ENCODE results near the gene ZNF12.

ZNF12 gene

GRCh38 chr7:6644728-6645127, 62.0 kb downstream of the ZNF12 start:
- no peak for DNase-seq

DNA sequence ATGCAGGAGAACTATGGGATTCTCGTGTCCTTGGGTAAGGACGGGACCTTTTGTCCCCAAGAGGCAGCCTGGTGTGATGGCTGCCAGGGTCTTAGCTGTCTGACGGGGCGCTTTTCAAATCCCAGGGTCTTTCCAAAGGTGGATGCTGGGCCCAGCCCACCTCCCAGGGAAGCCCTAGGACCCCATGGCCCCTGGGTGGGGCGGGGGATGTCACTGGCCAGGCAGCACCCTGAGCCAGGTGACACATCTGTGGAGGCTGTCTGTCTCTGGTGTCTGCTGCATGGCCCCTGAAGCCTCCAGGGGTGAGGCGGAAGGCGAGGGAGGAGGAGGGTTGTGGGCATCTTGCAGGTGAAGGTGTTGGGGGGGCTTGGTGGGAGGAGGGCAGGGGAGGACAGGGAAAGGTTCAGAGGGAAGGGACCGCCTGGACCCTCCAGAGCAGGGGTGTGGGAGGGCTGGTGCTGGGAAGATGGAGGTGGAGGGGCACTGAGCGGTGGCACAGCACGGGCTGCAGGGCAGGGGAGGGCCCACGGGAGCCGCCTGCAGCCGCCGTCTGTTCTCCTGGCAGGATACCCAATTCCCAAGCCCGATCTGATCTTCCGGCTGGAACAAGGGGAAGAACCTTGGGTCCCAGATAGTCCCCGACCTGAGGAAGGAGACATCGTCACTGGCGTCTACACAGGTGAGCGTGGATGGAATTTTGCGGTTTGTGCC, 62.7 kb downstream of the ZNF12 start:
- DNase-seq = no peak

- DNase-seq = no peak
These were observed 63.7 kb downstream of the ZNF12 start for GRCh38 chr7:6642861-6643640.

DNA sequence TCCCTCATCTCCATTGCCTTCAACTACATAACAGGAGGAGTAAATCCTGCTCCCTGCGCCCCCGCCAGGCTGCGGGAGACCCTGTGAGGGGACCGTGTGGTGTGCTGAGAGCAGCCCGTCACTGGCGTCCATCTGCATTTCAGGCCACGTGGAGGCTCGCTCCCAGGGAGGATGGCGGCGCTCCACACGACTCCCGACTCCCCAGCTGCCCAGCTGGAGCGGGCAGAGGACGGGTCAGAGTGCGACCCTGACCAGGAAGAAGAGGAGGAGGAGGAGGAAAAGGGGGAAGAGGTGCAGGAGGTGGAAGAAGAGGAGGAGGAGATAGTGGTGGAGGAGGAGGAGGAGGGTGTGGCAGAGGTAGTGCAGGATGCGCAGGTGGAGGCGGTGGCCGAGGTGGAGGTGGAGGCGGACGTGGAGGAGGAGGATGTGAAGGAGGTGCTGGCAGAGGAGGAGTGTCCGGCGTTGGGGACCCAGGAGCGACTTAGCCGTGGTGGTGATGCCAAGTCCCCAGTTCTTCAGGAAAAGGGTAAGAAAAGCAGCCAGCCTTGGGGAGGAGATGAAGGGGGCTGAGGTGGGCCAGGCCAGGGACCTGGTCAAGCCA, 64.4 kb downstream of the ZNF12 start:
- no peak for DNase-seq

- DNase-seq = no peak
These were observed 65.3 kb downstream of the ZNF12 start for GRCh38 chr7:6641305-6642035.

DNA sequence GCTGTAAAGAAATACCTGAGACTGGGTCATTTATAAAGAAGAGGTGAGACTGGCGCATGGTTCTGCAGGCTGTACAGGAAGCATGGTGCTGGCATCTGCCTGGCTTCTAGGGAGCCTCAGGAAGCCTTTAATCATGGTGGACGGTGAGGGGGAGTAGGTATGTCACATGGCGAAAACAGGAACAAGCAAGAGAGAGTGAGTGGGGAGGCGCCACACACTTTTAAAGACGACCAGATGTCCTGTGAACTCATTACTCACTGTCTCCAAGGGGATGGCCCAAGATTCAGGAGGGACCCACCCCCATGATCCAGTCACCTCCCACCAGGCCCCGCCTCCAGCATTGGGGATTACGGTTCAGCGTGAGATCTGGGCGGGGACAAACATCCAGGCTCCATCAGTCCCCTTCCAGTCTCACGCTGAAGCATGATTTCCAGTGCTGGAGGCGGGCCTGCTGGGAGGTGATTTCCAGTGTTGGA, 66.5 kb downstream of the ZNF12 start:
- peak; percentile 44 for DNase-seq

DNA sequence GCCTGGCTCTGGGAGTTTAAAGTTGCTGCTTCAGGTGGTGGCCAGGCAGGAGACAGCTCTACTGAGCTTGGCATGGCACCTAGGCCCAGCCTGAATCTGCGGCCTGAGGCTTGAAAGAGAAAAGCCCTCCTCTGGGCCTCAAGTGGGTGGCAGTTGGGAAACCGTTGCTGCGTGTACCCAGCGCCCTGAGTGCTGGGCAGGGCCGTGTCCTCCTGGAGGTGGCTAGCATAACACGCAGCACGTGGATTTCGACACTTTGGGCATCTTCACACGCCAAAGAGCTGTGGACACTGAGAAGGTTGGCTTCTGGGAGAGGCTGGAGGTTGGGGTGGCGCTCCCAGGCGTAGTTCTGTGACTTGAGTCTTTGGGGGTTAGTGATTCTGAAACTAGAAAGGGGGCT, 67.1 kb downstream of the ZNF12 start:
- DNase-seq = no peak

GRCh38 chr7:6639032-6639431, 67.7 kb downstream of the ZNF12 start:
- no peak for DNase-seq

Data from stimulated activated CD4-positive, alpha-beta T cell treated with anti-CD3 and anti-CD28 coated beads, Interleukin-4, amount 100 ng/mL, for 24 hours (primary cell).